NAMALWA (cell line): ENCODE results near the gene ZNF697.
"Not testable (repeated sequence)": the region's sequence is repeated elsewhere in the genome, so short reads cannot be mapped to it uniquely, and the experiment has no call there.

Source experiments
- DNase-seq: peaks from one replicate; pipeline ENCODE4 v3.0.0-alpha.2; 2015; ENCODE audit warnings: low spot score

Gene ZNF697

GRCh38 chr1:119647734-119648619 lies at the start of gene ZNF697:
Gene ZNF697, minus strand, starts transcription at chr1:119648266. Its CDS starts 22,166 bp downstream, at chr1:119626100.
- no peak for DNase-seq

GRCh38 chr1:119697598-119697997 lies 49.5 kb upstream of the ZNF697 start:
- DNase-seq: no peak

- not testable (repeated sequence) for DNase-seq
These were observed 48.8 kb upstream of the ZNF697 start for GRCh38 chr1:119696863-119697262.

- DNase-seq: no peak
These were observed 41.4 kb upstream of the ZNF697 start for GRCh38 chr1:119689511-119689910.

GRCh38 chr1:119688810-119689209 lies 40.7 kb upstream of the ZNF697 start:
- DNase-seq: no peak

- DNase-seq: no peak
These were observed 39.5 kb upstream of the ZNF697 start for GRCh38 chr1:119687434-119688079.

- no peak for DNase-seq
These were observed 38.6 kb upstream of the ZNF697 start for GRCh38 chr1:119686661-119687060.

- DNase-seq: no peak
These were observed 35.8 kb upstream of the ZNF697 start for GRCh38 chr1:119683893-119684292.

GRCh38 chr1:119682141-119682540 lies 34.1 kb upstream of the ZNF697 start:
- no peak for DNase-seq

GRCh38 chr1:119681560-119681959 lies 33.5 kb upstream of the ZNF697 start:
- DNase-seq: no peak

GRCh38 chr1:119680723-119681122 lies 32.7 kb upstream of the ZNF697 start:
- no peak for DNase-seq

GRCh38 chr1:119680193-119680592 lies 32.1 kb upstream of the ZNF697 start:
- no peak for DNase-seq

- DNase-seq: no peak
These were observed 31.2 kb upstream of the ZNF697 start for GRCh38 chr1:119679223-119679622.

- no peak for DNase-seq
These were observed 28.6 kb upstream of the ZNF697 start for GRCh38 chr1:119676571-119677206.

GRCh38 chr1:119675349-119676345 lies 27.6 kb upstream of the ZNF697 start:
- DNase-seq: peak; percentile 86

- DNase-seq: no peak
These were observed 26.8 kb upstream of the ZNF697 start for GRCh38 chr1:119674835-119675289.

GRCh38 chr1:119674111-119674526 lies 26.1 kb upstream of the ZNF697 start:
- no peak for DNase-seq

GRCh38 chr1:119673171-119673940 lies 25.3 kb upstream of the ZNF697 start:
- DNase-seq: no peak

- no peak for DNase-seq
These were observed 22.8 kb upstream of the ZNF697 start for GRCh38 chr1:119670898-119671297.

GRCh38 chr1:119667173-119667572 lies 19.1 kb upstream of the ZNF697 start:
- no peak for DNase-seq

GRCh38 chr1:119664067-119664466 lies 16.0 kb upstream of the ZNF697 start:
- no peak for DNase-seq
